Panc1 (cell line): ENCODE results near the gene MAGOH. TPM values are rescaled to one million over a fixed set of nuclear protein-coding genes. Genes with fewer than 3 reads are reported as not detected.

Experiments
- ATAC-seq: fragments of 200-7000 bp; cut with Tn5 transposase; 2 replicates; pipeline ENCODE4 v1.9.1; 2020; ENCODE audit warnings: mild to moderate bottlenecking, moderate library complexity
- BruUV-seq: library from RNA; stranded (reverse); fragments of 400-500 nt; replicated peaks from 2 replicates; lab custom pipeline; 2021; lab: Mats Ljungman, UMichigan
- CTCF ChIA-PET: fragments of 300-600 bp; sonication (Branson Sonifier 250); formaldehyde crosslinking; loops from one replicate; lab custom pipeline; 2022; ENCODE audit warnings: antibody characterized with exemption; lab: Charles Lee
- POLR2A ChIA-PET: fragments of 300-600 bp; sonication (Branson Sonifier 250); formaldehyde crosslinking; loops from one replicate; lab custom pipeline; 2022; ENCODE audit warnings: antibody characterized with exemption; lab: Charles Lee
- DNase-seq: peaks from one replicate; pipeline ENCODE4 v3.0.0-alpha.2; 2010; ENCODE audit warnings: low read depth, low spot score
- H3K27ac ChIP-seq: 2 replicates; pipeline ENCODE4 v1.5.1; 2011; ENCODE audit warnings: mild to moderate bottlenecking, low read length, inconsistent platforms
- H3K27me3 ChIP-seq: fragments of 200-500 bp; sonication (Bioruptor generic); 2 replicates; pipeline ENCODE4 v1.6.0; 2014; ENCODE audit warnings: low read length, inconsistent platforms; ENCODE audit not compliant: control insufficient read depth, insufficient read depth
- H3K36me3 ChIP-seq: fragments of 200-500 bp; sonication (Bioruptor generic); 2 replicates; pipeline ENCODE4 v1.5.1; 2014; ENCODE audit warnings: inconsistent platforms, mild to moderate bottlenecking, low read length, moderate library complexity; ENCODE audit not compliant: control insufficient read depth, insufficient read depth
- H3K4me1 ChIP-seq: 2 replicates; pipeline ENCODE4 v1.5.1; 2011; ENCODE audit warnings: inconsistent platforms, mild to moderate bottlenecking, low read length, moderate library complexity; ENCODE audit not compliant: control insufficient read depth, insufficient read depth
- H3K4me3 ChIP-seq, 2 experiments: 2 replicates each; pipeline ENCODE4 v1.5.1; 2011 to 2012; ENCODE audit warnings: low read depth in 2 of 2, low read length in 2 of 2, mild to moderate bottlenecking in 2 of 2, inconsistent platforms in 1 of 2, moderate library complexity in 1 of 2
- H3K9me3 ChIP-seq: fragments of 200-500 bp; sonication (Bioruptor generic); 2 replicates; pipeline ENCODE4 v1.5.1; 2014; ENCODE audit warnings: low read depth, mild to moderate bottlenecking, inconsistent platforms, low read length, moderate library complexity; ENCODE audit not compliant: control insufficient read depth, insufficient read depth
- POLR2AphosphoS5 ChIP-seq: IDR thresholded peaks from 2 replicates; pipeline ENCODE4 v1.6.1; 2012; ENCODE audit warnings: mild to moderate bottlenecking, low read depth, low read length, moderate library complexity
- REST ChIP-seq, 2 experiments: IDR thresholded peaks; 2 replicates each; pipeline ENCODE4 v1.6.1; 2011 to 2012; ENCODE audit warnings: low read depth in 2 of 2, control low read depth in 1 of 2, low read length in 1 of 2, mild to moderate bottlenecking in 1 of 2, moderate library complexity in 1 of 2; ENCODE audit not compliant: insufficient read depth in 1 of 2
- SIN3A ChIP-seq: IDR thresholded peaks from 2 replicates; pipeline ENCODE4 v1.6.1; 2012; ENCODE audit warnings: low read depth, mild to moderate bottlenecking, low read length, moderate library complexity, borderline replicate concordance; ENCODE audit not compliant: insufficient read depth
- TCF7L2 ChIP-seq: IDR thresholded peaks from 2 replicates; pipeline ENCODE4 v1.6.1; 2011; ENCODE audit warnings: mild to moderate bottlenecking, low read depth, low read length, inconsistent platforms
- in situ Hi-C: cut with HindIII; loops from 2 replicates; pipeline ENCODE4 v1.10.0; 2016; ENCODE audit warnings: low sequenced_read_pairs, low pct_unique_long_range_greater_than_20kb
- intact Hi-C: fragments of 100-400 bp; cut with micrococcal nuclease; formaldehyde crosslinking; loops from one replicate; pipeline ENCODE4 v1.10.0; 2022; ENCODE audit not compliant: unreplicated experiment
- total RNA-seq: library from RNA; stranded (reverse); gene quantifications from one replicate; pipeline ENCODE4 v1.2.1, GENCODE V29; 2021; ENCODE audit not compliant: unreplicated experiment
- TF ChIP-seq, protein P1 (sequence below): fragments of 450-650 bp; IDR thresholded peaks from 2 replicates; pipeline ENCODE4 v1.5.1; 2017; ENCODE audit warnings: mild to moderate bottlenecking

MAGOH gene
- total RNA-seq, 1 experiment from 2014 or later = 63.8 TPM

DNA sequence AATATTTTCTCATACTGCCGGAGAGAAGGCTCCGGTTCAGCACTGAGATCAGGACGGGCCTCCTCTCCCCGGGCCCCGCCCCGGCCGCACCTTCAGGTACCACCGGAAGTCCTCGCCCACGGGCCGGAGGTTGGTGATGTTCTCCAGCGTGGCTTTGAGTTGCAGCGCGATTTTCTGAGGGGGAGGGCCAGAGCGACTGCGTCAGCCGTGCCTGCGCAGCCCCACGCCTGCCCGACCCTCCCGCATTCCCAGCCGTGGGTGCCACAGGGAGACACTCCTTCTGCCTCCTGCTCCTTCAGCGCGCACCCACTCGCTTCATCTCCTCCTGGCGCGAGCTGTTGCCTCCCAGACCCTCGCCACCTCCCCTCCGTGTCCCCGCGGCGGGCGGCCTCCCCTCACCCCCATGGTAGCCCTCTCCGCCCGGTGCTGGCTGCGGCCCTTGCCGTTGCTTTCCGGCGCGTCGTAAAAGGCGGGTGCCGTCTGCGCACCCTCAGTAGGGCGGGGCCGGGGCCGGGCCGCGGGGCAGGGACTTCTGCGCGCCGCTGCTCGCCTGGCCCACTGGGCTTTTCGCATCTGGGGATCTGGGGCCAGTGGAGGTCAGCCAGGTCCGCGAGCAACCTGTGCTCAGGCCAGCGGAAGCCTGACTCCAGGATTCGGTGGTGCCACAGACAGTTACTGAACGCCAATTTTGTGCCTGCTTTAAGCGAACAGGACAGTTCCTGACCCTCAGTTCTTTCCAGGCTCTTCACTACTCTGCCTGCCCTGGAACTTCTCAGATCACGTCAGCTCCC, 18.0 kb downstream of the MAGOH start, which contains the start of gene CZIB:
Gene CZIB, minus strand, starts transcription at position 464 of the 791 bp plus-strand sequence. Its CDS starts 59 bp downstream, at position 405.
- peak; percentile 98 for ATAC-seq
- Histone ChIP-seq H3K4me3 (peak within 1 kb of the TSS; percentile 69 to 70), H3K9me3 (no peaks in the 10 kb centered on the region), H3K27ac (peak within 1 kb of the TSS; percentile 92), H3K36me3 (no peaks in the 10 kb centered on the region), H3K4me1 (peaks cover 14% of the 10 kb centered on the region), H3K27me3 (no peaks in the 10 kb centered on the region)
- ChIA-PET POLR2A (interaction anchor here (0.6 to 0.8 kb wide), 2 partner anchors 8 to 99 kb away, joined by 4 read pairs; no protein-coding TSS in a partner anchor), CTCF (interaction anchor here (0.6 kb wide), 1 partner anchor 167 kb away, joined by 3 read pairs; no protein-coding TSS in a partner anchor)
- in situ Hi-C loops = no loop called here
- intact Hi-C loops = no loop called here
- BruUV-seq = no TSS peak
- peak in 1 of 2 experiments; percentile 58; a peak in 1 of 4 replicates for TF ChIP-seq REST (IDR thresholded peaks at IDR 0.05; ENCODE audit: insufficient read depth in 1 of 2, low read depth in 2 of 2, low read length in 1 of 2)
- TF ChIP-seq POLR2AphosphoS5 = peak; percentile 98
- TF ChIP-seq SIN3A = peak; percentile 87; the same call in 1 of the 2 replicates
- no peak for TF ChIP-seq TCF7L2
- peak; percentile 68 for DNase-seq

DNA sequence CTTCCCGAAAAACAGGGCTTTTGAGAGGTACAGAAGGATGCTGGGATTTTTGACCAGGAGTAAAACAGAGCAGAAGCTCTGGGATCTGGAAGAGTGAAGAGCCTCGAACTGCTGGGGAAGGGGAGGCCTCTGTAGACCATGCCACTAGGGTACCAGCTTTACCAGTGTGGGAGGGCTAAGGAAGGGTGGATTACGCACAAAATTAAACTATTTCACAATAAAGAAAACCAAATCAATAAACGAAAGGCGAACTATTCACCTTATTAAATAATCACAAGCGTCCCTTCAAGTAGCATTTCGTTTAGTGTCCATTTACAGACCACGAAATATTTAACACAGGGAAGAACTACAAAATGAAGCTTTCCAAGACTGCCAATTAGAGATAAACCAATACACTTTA, 18.6 kb downstream of the MAGOH start:
- no peaks in the 10 kb centered on the region for H3K36me3 ChIP-seq
- CTCF ChIA-PET = interaction anchor here (0.6 kb wide), 1 partner anchor 166 kb away, joined by 3 read pairs; no protein-coding TSS in a partner anchor
- intact Hi-C loops (no loop called here), in situ Hi-C loops (no loop called here)
- peak overlapping the region; percentile 69 to 70 for H3K4me3 ChIP-seq
- peak overlapping the region; percentile 92 for H3K27ac ChIP-seq
- H3K9me3 ChIP-seq = no peaks in the 10 kb centered on the region
- H3K4me1 ChIP-seq = peaks cover 14% of the 10 kb centered on the region
- no peak for TF ChIP-seq REST (IDR thresholded peaks at IDR 0.05; ENCODE audit: insufficient read depth in 1 of 2, low read depth in 2 of 2, low read length in 1 of 2)
- no peak for TF ChIP-seq SIN3A
- no peak for TF ChIP-seq TCF7L2
- TF ChIP-seq, protein P1, sequence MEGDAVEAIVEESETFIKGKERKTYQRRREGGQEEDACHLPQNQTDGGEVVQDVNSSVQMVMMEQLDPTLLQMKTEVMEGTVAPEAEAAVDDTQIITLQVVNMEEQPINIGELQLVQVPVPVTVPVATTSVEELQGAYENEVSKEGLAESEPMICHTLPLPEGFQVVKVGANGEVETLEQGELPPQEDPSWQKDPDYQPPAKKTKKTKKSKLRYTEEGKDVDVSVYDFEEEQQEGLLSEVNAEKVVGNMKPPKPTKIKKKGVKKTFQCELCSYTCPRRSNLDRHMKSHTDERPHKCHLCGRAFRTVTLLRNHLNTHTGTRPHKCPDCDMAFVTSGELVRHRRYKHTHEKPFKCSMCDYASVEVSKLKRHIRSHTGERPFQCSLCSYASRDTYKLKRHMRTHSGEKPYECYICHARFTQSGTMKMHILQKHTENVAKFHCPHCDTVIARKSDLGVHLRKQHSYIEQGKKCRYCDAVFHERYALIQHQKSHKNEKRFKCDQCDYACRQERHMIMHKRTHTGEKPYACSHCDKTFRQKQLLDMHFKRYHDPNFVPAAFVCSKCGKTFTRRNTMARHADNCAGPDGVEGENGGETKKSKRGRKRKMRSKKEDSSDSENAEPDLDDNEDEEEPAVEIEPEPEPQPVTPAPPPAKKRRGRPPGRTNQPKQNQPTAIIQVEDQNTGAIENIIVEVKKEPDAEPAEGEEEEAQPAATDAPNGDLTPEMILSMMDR = no peak
- TF ChIP-seq POLR2AphosphoS5 = no peak
- POLR2A ChIA-PET = interaction anchor here (0.6 to 0.8 kb wide), 2 partner anchors 8 to 98 kb away, joined by 4 read pairs; no protein-coding TSS in a partner anchor
- ATAC-seq = no peak
- BruUV-seq = TSS peak; percentile 86
- H3K27me3 ChIP-seq = no peaks in the 10 kb centered on the region
- DNase-seq = no peak
